GM12874 (cell line): ENCODE measurements around the gene ENAH.

ENCODE experiments used
- CTCF ChIP-seq: IDR thresholded peaks from 2 replicates; pipeline ENCODE4 v1.5.1; 2011; ENCODE audit warnings: low read depth, mild to moderate bottlenecking, control low read depth, low read length, moderate library complexity; ENCODE audit not compliant: insufficient read depth

ENAH gene

GRCh38 chr1:225631021-225631663 lies 21.8 kb downstream of the ENAH start:
- TF ChIP-seq CTCF = no peak

GRCh38 chr1:225629483-225629882 lies 23.4 kb downstream of the ENAH start:
- TF ChIP-seq CTCF = no peak

- TF ChIP-seq CTCF = no peak
These were observed 25.5 kb downstream of the ENAH start for GRCh38 chr1:225627304-225627947.

GRCh38 chr1:225626698-225627097 lies 26.2 kb downstream of the ENAH start:
- TF ChIP-seq CTCF = no peak

- TF ChIP-seq CTCF = no peak
These were observed 35.0 kb downstream of the ENAH start for GRCh38 chr1:225617956-225618355.

GRCh38 chr1:225617479-225617878 lies 35.4 kb downstream of the ENAH start:
- TF ChIP-seq CTCF = no peak

GRCh38 chr1:225613006-225613405 lies 39.9 kb downstream of the ENAH start:
- no peak for TF ChIP-seq CTCF
